HFF-Myc (cell line): Measurements from ENCODE around the gene TBC1D7.
"Not testable (repeated sequence)": the region's sequence is repeated elsewhere in the genome, so short reads cannot be mapped to it uniquely, and the experiment has no call there.

Source experiments
- DNase-seq: peaks from one replicate; pipeline ENCODE4 v3.0.0-alpha.2; 2011; ENCODE audit warnings: low read depth; ENCODE audit errors: extremely low read depth
- H3K4me3 ChIP-seq: replicated peaks from 2 replicates; pipeline ENCODE4 v1.5.1; 2011; ENCODE audit warnings: low read depth, mild to moderate bottlenecking, control low read depth, low read length
- CTCF ChIP-seq: IDR thresholded peaks from 2 replicates; pipeline ENCODE4 v1.5.1; 2012; ENCODE audit warnings: mild to moderate bottlenecking, low read depth, low read length, control low read depth; ENCODE audit errors: missing control alignments

The TBC1D7 gene

GRCh38 chr6:13338038-13338437, 9.7 kb upstream of the TBC1D7 start:
- H3K4me3 ChIP-seq: no peak overlapping the region
- TF ChIP-seq CTCF: no peak
- no peak for DNase-seq

GRCh38 chr6:13336553-13336952, 8.2 kb upstream of the TBC1D7 start:
- TF ChIP-seq CTCF: peak; percentile 82
- DNase-seq: peak; percentile 97
- H3K4me3 ChIP-seq: no peak overlapping the region

- DNase-seq: no peak
- no peak for TF ChIP-seq CTCF
- no peak overlapping the region for H3K4me3 ChIP-seq
Measured at GRCh38 chr6:13334953-13335352, 6.6 kb upstream of the TBC1D7 start.

GRCh38 chr6:13332349-13332706, 4.0 kb upstream of the TBC1D7 start:
- H3K4me3 ChIP-seq: no peak overlapping the region
- TF ChIP-seq CTCF: no peak
- no peak for DNase-seq

- no peak for DNase-seq
- TF ChIP-seq CTCF: peak; percentile 52
- no peak overlapping the region for H3K4me3 ChIP-seq
Measured at GRCh38 chr6:13331516-13332348, 3.4 kb upstream of the TBC1D7 start.

- no peak for TF ChIP-seq CTCF
Measured at GRCh38 chr6:13328875-13329183, 492 bp upstream of the TBC1D7 start.

GRCh38 chr6:13327691-13328075, 654 bp downstream of the TBC1D7 start:
- DNase-seq: no peak
- TF ChIP-seq CTCF: no peak
- H3K4me3 ChIP-seq: peak overlapping the region; percentile 93

More at GRCh38 chr6:13328875-13329183, 492 bp upstream of the TBC1D7 start:
- DNase-seq: no peak
- H3K4me3 ChIP-seq: peak overlapping the region; percentile 93

GRCh38 chr6:13326031-13326586, 2.2 kb downstream of the TBC1D7 start:
- not testable (repeated sequence) for H3K4me3 ChIP-seq, DNase-seq
